ENCODE data around the gene ADRM1. TPM values are rescaled to one million over a fixed set of nuclear protein-coding genes. Genes with fewer than 3 reads are reported as not detected.

The ADRM1 gene
- total RNA-seq, 1 donor from 2014 or later: 97.9 TPM

GRCh38 chr20:62352402-62353288, 49.8 kb downstream of the ADRM1 start:
- ATAC-seq (ENCODE audit: low read depth) (no peak), DNase-seq (no peak)
- ChIA-PET POLR2A (no interaction called here), CTCF (no interaction called here)
- no peak overlapping the region for H3K27ac Mint-ChIP-seq
- peaks cover 13% of the 10 kb centered on the region for H3K36me3 Mint-ChIP-seq (ENCODE audit: low read depth)
- no peak for TF ChIP-seq CTCF (IDR thresholded peaks at IDR 0.05)
- H3K9me3 Mint-ChIP-seq: peaks cover 5% of the 10 kb centered on the region
- H3K4me3 Mint-ChIP-seq: no peak overlapping the region
- intact Hi-C loops (cut with micrococcal nuclease): no loop called here
- H3K4me1 Mint-ChIP-seq: no peaks in the 10 kb centered on the region
- no peaks in the 10 kb centered on the region for H3K27me3 Mint-ChIP-seq

DNA sequence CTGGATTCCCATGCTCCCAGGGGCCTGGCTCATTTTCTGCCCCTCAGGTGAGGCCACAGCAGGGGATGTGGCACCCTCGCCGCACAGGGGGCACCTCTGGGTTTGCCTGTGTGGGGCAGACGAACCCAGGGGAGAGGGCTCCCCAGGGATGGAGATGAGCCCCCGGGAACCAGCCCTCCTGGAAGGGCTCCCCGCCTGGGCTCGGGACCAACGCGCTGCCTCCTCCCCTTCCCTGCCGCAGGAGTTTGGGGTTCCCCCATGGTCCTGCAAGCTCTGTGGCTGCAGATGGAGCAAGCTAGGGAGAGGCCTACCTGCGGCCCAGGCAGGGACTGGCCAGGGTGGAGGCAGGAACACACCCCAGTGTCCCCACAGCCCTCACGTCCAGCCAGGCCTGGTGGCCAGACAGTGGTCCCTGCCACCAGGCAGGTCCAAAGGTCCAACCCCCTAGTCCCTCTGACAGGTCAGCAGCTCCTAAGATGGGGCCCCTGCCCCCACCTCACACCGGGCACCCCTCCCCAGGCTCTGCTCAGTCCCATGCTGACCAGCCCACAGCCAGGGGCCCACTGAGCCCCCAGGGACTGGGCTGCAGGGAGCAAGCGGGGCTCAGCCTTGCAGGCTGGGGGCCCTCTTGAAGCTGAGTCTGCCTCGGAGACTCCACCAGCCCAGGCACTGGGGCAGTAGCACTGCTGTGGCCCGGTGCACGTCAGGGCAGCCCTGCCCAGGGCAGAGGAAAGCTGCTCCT, 50.7 kb downstream of the ADRM1 start:
- TF ChIP-seq CTCF (IDR thresholded peaks at IDR 0.05): no peak
- intact Hi-C loops (cut with micrococcal nuclease): no loop called here
- DNase-seq (no peak), ATAC-seq (ENCODE audit: low read depth) (no peak)
- peaks cover 13% of the 10 kb centered on the region for H3K36me3 Mint-ChIP-seq (ENCODE audit: low read depth)
- peaks cover 5% of the 10 kb centered on the region for H3K9me3 Mint-ChIP-seq
- no peaks in the 10 kb centered on the region for H3K4me1 Mint-ChIP-seq
- H3K27me3 Mint-ChIP-seq: no peaks in the 10 kb centered on the region
- ChIA-PET POLR2A (no interaction called here), CTCF (no interaction called here)
- no peak overlapping the region for H3K27ac Mint-ChIP-seq
- no peak overlapping the region for H3K4me3 Mint-ChIP-seq

DNA sequence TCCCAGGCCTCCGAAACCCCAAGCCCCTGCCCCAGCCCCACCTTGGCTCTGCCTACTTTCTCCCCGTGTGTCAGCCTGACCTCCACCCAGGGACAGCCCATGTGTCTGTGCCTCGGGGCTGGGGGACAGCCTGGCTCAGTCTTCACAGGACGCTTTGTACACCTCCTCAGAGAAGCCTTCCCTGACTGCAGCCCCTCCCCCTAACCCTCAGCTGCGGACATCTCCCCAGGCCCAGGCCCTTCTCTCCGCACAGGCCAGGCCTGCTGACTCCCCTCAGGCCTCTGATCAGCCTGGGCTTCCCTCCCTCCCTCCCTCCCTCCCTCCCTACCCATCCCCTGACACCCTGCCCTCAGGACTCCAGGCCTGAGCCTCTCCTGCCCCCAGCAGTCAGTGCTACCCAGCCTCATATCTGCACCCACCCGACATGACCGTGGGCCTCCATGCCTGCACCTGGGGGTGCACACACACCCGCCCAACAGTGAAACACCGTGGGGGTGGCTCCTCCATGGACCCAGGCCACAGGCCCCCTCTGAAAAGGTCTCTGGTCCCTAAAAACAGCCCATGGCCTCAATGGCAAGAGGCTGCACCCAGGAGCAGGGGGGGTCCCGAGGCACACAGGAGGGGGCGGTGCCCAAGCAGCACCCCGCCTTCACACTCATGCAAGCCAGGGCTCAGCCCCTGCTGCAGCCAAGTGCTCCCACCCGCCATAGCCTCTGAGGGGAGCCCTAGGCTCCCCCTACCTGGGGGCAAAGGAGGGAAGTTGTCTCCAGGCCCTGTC, 51.4 kb downstream of the ADRM1 start:
- H3K27me3 Mint-ChIP-seq: no peaks in the 10 kb centered on the region
- ChIA-PET CTCF (no interaction called here), POLR2A (no interaction called here)
- no peak overlapping the region for H3K4me3 Mint-ChIP-seq
- ATAC-seq (ENCODE audit: low read depth) (no peak), DNase-seq (no peak)
- intact Hi-C loops (cut with micrococcal nuclease): no loop called here
- TF ChIP-seq CTCF (IDR thresholded peaks at IDR 0.05): no peak
- H3K9me3 Mint-ChIP-seq: peaks cover 2% of the 10 kb centered on the region
- H3K27ac Mint-ChIP-seq: no peak overlapping the region
- peaks cover 10% of the 10 kb centered on the region for H3K36me3 Mint-ChIP-seq (ENCODE audit: low read depth)
- H3K4me1 Mint-ChIP-seq: no peaks in the 10 kb centered on the region

DNA sequence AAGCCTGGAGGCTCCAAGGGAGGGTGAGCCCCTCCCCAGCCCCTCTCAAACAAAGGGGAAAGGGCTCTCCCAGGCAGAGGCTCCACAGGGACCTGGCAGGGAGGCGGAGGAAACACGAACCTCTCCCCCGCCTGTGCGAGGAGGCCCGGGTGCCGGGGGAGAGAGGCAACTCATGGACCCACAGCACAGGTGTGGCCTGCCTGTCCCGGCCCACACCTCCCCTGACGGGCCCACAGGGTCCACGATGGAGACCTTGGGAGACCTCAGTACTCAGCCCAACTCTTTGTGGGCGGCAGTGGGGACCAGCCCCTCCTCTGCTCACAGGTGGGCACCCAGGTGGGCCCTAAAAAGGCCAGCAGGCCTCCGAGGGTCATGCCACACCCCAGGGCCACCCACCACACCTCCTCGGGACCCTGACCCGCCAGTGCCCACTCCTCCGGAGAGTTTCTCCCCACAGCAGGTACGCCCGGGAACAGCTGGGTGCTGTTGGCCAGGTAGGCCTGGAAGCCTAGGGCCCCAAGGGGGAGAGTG, 52.1 kb downstream of the ADRM1 start:
- peaks cover 10% of the 10 kb centered on the region for H3K36me3 Mint-ChIP-seq (ENCODE audit: low read depth)
- no peaks in the 10 kb centered on the region for H3K4me1 Mint-ChIP-seq
- TF ChIP-seq CTCF (IDR thresholded peaks at IDR 0.05): no peak
- intact Hi-C loops (cut with micrococcal nuclease): no loop called here
- H3K27ac Mint-ChIP-seq: no peak overlapping the region
- H3K9me3 Mint-ChIP-seq: no peaks in the 10 kb centered on the region
- no peaks in the 10 kb centered on the region for H3K27me3 Mint-ChIP-seq
- no peak overlapping the region for H3K4me3 Mint-ChIP-seq
- ATAC-seq (ENCODE audit: low read depth) (no peak), DNase-seq (no peak)
- CTCF ChIA-PET: no interaction called here
- POLR2A ChIA-PET: no interaction called here

- ChIA-PET CTCF (no interaction called here), POLR2A (no interaction called here)
- H3K27ac Mint-ChIP-seq: no peak overlapping the region
- intact Hi-C loops (cut with micrococcal nuclease): no loop called here
- H3K36me3 Mint-ChIP-seq (ENCODE audit: low read depth): peaks cover 10% of the 10 kb centered on the region
- H3K9me3 Mint-ChIP-seq: no peaks in the 10 kb centered on the region
- H3K4me1 Mint-ChIP-seq: no peaks in the 10 kb centered on the region
- H3K4me3 Mint-ChIP-seq: no peak overlapping the region
- no peak for DNase-seq
- H3K27me3 Mint-ChIP-seq: no peaks in the 10 kb centered on the region
- ATAC-seq (ENCODE audit: low read depth): no peak
- no peak for TF ChIP-seq CTCF (IDR thresholded peaks at IDR 0.05)
Observed at GRCh38 chr20:62355516-62355877, 52.7 kb downstream of the ADRM1 start.

Measured in activated B cell treated with CpG ODN at 0.5 μM for 24 hours (primary cell).